HepG2 (cell line): ENCODE data around the gene BST1. TPM values are rescaled to one million over a fixed set of nuclear protein-coding genes. Genes with fewer than 3 reads are reported as not detected.

Experiments
- ATF6 ChIP-seq: sonication (generic); formaldehyde crosslinking; conservative IDR thresholded peaks from 2 replicates; pipeline ENCODE4 v1.4.0; 2020; ENCODE audit warnings: missing genetic modification reagents
- CBX5 ChIP-seq: sonication (generic); formaldehyde crosslinking; IDR thresholded peaks from 2 replicates; pipeline ENCODE4 v1.4.0; 2020; ENCODE audit warnings: missing genetic modification reagents, borderline replicate concordance
- E2F2 ChIP-seq: sonication (generic); formaldehyde crosslinking; IDR thresholded peaks from 2 replicates; pipeline ENCODE4 v1.4.0; 2020; ENCODE audit warnings: missing genetic modification reagents, borderline replicate concordance
- GTF2F1 ChIP-seq: fragments of 150-350 bp; IDR thresholded peaks from 2 replicates; pipeline ENCODE4 v1.6.1; 2014; ENCODE audit warnings: low read length
- MZF1 ChIP-seq: sonication (generic); formaldehyde crosslinking; IDR thresholded peaks from 2 replicates; pipeline ENCODE4 v1.8.1; 2023; ENCODE audit warnings: mild to moderate bottlenecking, missing genetic modification reagents, borderline replicate concordance
- NR2F1 ChIP-seq, 2 experiments: fragments of 450-650 bp in 1 of 2; formaldehyde crosslinking in 1 of 2; IDR thresholded peaks; 2 replicates each; pipeline versions ENCODE4 v1.5.0 to v1.6.1; 2016 to 2020; ENCODE audit warnings: mild to moderate bottlenecking in 1 of 2, missing compliant biosample characterization in 1 of 2, missing genetic modification reagents in 1 of 2, moderate library complexity in 1 of 2
- POGZ ChIP-seq: sonication (generic); formaldehyde crosslinking; IDR thresholded peaks from 2 replicates; pipeline ENCODE4 v1.4.0; 2020; ENCODE audit warnings: mild to moderate bottlenecking, missing genetic modification reagents
- SP1 ChIP-seq, 2 experiments: fragments of 450-650 bp in 1 of 2; sonication (generic) in 1 of 2; formaldehyde crosslinking in 1 of 2; IDR thresholded peaks; 2 replicates each; pipeline versions ENCODE4 v1.4.0 to v1.6.1; 2016 to 2020; ENCODE audit warnings: missing genetic modification reagents in 1 of 2
- ZNF251 ChIP-seq: sonication (generic); formaldehyde crosslinking; IDR thresholded peaks from 2 replicates; pipeline ENCODE4 v1.9.0; 2021; ENCODE audit warnings: mild to moderate bottlenecking, missing genetic modification reagents
- ZNF263 ChIP-seq: sonication (generic); formaldehyde crosslinking; IDR thresholded peaks from 2 replicates; pipeline ENCODE4 v1.4.0; 2020; ENCODE audit warnings: missing genetic modification reagents
- ZNF468 ChIP-seq: sonication (generic); formaldehyde crosslinking; IDR thresholded peaks from 2 replicates; pipeline ENCODE4 v1.8.0; 2022; ENCODE audit warnings: mild to moderate bottlenecking, moderate library complexity, missing genetic modification reagents
- ZNF556 ChIP-seq: sonication (generic); formaldehyde crosslinking; IDR thresholded peaks from 2 replicates; pipeline ENCODE4 v1.4.0; 2020; ENCODE audit warnings: mild to moderate bottlenecking, missing genetic modification reagents, borderline replicate concordance
- ZNF619 ChIP-seq: sonication (generic); formaldehyde crosslinking; IDR thresholded peaks from 2 replicates; pipeline ENCODE4 v1.4.0; 2020; ENCODE audit warnings: mild to moderate bottlenecking, missing genetic modification reagents
- ZNF672 ChIP-seq: sonication (generic); formaldehyde crosslinking; IDR thresholded peaks from 2 replicates; pipeline ENCODE4 v1.8.1; 2022; ENCODE audit warnings: missing genetic modification reagents
- polyA plus RNA-seq, 8 experiments: library from polyadenylated mRNA; depleted of rRNA in 3 of 8; stranded (reverse) in 7 of 8; unstranded in 1 of 8; fragments of >200 nt; fragmentation: Illumina TruSeq in 4 of 8; extraction: Trizol in 4 of 8; gene quantifications; 2 replicates each; pipeline versions ENCODE4 v1.2.1 to v1.2.3, GENCODE V29; 2011 to 2016; ENCODE audit warnings: low read depth in 4 of 8, missing spikeins in 1 of 8, mixed read lengths in 1 of 8; ENCODE audit not compliant: insufficient read depth in 1 of 8
- total RNA-seq, 5 experiments: library from RNA; depleted of rRNA; stranded (reverse); fragments of >200 nt; fragmentation: Illumina TruSeq; extraction: Trizol; gene quantifications; 2 replicates each; pipeline ENCODE4 v1.2.3, GENCODE V29; 2016; ENCODE audit warnings: low read depth in 1 of 5
- TF ChIP-seq, protein P1 (sequence below), 2 experiments: sonication (generic) in 1 of 2; formaldehyde crosslinking in 1 of 2; IDR thresholded peaks; 2 replicates each; pipeline versions ENCODE4 v1.4.0 to v1.6.1; 2016 to 2020; ENCODE audit warnings: borderline replicate concordance in 1 of 2, low read depth in 1 of 2, mild to moderate bottlenecking in 1 of 2, missing genetic modification reagents in 1 of 2
- TF ChIP-seq, protein P2 (sequence below): sonication (generic); formaldehyde crosslinking; IDR thresholded peaks from 2 replicates; pipeline ENCODE4 v1.8.0; 2023; ENCODE audit warnings: mild to moderate bottlenecking, missing genetic modification reagents

BST1 gene
- total and polyA plus RNA-seq, 2 of the 13 experiments (the other 11 are each of a cell fraction or from before 2014, with no cell fraction given) = 0.09 to 0.49 TPM

GRCh38 chr4:15655223-15656037, 47.4 kb upstream of the BST1 start, which contains the start of gene FBXL5 (continued):
- TF ChIP-seq, protein P1, sequence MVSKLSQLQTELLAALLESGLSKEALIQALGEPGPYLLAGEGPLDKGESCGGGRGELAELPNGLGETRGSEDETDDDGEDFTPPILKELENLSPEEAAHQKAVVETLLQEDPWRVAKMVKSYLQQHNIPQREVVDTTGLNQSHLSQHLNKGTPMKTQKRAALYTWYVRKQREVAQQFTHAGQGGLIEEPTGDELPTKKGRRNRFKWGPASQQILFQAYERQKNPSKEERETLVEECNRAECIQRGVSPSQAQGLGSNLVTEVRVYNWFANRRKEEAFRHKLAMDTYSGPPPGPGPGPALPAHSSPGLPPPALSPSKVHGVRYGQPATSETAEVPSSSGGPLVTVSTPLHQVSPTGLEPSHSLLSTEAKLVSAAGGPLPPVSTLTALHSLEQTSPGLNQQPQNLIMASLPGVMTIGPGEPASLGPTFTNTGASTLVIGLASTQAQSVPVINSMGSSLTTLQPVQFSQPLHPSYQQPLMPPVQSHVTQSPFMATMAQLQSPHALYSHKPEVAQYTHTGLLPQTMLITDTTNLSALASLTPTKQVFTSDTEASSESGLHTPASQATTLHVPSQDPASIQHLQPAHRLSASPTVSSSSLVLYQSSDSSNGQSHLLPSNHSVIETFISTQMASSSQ (IDR thresholded peaks at IDR 0.05; ENCODE audit: low read depth) = no peak
- TF ChIP-seq, protein P1 (CRISPR knock-in tag; IDR thresholded peaks at IDR 0.05; ENCODE audit: borderline replicate concordance) = no peak
- TF ChIP-seq ZNF619 (CRISPR knock-in tag) (peak; percentile 24; the same call in 1 of the 2 replicates), GTF2F1 (no peak), NR2F1 (CRISPR knock-in tag; IDR thresholded peaks at IDR 0.05) (no peak), MZF1 (CRISPR knock-in tag) (no peak), ZNF263 (CRISPR knock-in tag) (no peak), SP1 (IDR thresholded peaks at IDR 0.05) (no peak), SP1 (CRISPR knock-in tag; IDR thresholded peaks at IDR 0.05) (no peak), POGZ (peak; percentile 57), ZNF251 (CRISPR knock-in tag) (no peak), ATF6 (CRISPR knock-in tag) (no peak), ZNF468 (CRISPR knock-in tag) (no peak), ZNF556 (CRISPR knock-in tag) (no peak; the same call in 1 of the 2 replicates), CBX5 (CRISPR knock-in tag) (no peak), E2F2 (CRISPR knock-in tag) (no peak), ZNF672 (CRISPR knock-in tag) (no peak)
- TF ChIP-seq, protein P2, sequence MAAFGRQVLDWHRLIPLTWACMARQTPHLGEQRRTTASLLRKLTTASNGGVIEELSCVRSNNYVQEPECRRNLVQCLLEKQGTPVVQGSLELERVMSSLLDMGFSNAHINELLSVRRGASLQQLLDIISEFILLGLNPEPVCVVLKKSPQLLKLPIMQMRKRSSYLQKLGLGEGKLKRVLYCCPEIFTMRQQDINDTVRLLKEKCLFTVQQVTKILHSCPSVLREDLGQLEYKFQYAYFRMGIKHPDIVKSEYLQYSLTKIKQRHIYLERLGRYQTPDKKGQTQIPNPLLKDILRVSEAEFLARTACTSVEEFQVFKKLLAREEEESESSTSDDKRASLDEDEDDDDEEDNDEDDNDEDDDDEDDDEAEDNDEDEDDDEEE = peak; percentile 38; the same call in 1 of the 2 replicates
